ENCODE results near the gene PRDM7.
"Not testable (repeated sequence)": the region's sequence is repeated elsewhere in the genome, so short reads cannot be mapped to it uniquely, and the experiment has no call there.

DNA sequence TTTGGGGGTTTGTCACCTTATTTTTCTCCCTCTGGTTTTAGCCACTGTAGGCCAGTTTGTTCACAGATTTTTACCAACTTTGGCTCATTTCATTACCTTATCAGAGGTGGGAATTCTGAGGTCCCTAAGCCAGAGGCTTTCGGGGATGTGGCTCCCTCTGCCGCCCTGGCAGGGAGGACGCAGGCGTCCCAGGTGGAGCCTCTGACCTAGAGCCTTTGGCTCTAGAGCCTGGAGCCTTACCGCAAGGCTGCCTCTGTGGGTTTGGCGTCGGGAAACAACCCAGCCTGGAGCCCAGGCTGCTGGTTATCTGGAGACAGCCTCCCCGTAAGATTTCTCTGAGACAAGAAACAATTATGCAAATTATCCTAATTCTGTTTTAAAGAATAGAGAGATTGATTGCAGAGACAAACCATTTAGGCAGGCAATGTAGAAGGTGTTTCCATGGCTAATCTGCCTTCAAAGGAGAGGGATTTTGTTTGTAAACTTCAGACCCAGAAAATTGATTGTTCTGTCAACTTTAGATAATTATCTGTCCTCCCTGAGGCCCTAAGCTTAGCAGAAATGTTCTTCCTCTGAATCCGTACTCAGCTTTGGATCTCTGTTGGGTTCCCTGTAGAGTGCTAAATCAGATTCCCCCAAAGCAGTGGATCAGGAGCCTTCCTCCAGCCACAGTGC is 20.0 kb upstream of the PRDM7 start:
- TF ChIP-seq, protein P1, sequence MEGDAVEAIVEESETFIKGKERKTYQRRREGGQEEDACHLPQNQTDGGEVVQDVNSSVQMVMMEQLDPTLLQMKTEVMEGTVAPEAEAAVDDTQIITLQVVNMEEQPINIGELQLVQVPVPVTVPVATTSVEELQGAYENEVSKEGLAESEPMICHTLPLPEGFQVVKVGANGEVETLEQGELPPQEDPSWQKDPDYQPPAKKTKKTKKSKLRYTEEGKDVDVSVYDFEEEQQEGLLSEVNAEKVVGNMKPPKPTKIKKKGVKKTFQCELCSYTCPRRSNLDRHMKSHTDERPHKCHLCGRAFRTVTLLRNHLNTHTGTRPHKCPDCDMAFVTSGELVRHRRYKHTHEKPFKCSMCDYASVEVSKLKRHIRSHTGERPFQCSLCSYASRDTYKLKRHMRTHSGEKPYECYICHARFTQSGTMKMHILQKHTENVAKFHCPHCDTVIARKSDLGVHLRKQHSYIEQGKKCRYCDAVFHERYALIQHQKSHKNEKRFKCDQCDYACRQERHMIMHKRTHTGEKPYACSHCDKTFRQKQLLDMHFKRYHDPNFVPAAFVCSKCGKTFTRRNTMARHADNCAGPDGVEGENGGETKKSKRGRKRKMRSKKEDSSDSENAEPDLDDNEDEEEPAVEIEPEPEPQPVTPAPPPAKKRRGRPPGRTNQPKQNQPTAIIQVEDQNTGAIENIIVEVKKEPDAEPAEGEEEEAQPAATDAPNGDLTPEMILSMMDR (IDR thresholded peaks at IDR 0.05; ENCODE audit: poor library complexity, severe bottlenecking) = not testable (repeated sequence)
- not testable (repeated sequence) for TF ChIP-seq SMC3 (conservative IDR thresholded peaks at IDR 0.05; ENCODE audit: poor library complexity)

All from neural cell (in vitro differentiated cells).